Small intestine (tissue), 7 donors: Measurements from ENCODE around the gene LRRC18. TPM values are rescaled to one million over a fixed set of nuclear protein-coding genes. Genes with fewer than 3 reads are reported as not detected.

Experiments
- DNase-seq, 2 donors: peaks; one replicate each; pipeline versions ENCODE4 v3.0.0 to v3.0.0-alpha.2; 2013
- FAIRE-seq: peaks from 2 replicates; lab custom pipeline; 2012; peaks lifted over from hg19 to GRCh38; lab: Jason Lieb, UNC
- H3K27ac ChIP-seq, 3 donors: one replicate each; pipeline ENCODE4 v1.5.1; 2013; ENCODE audit warnings: low read length in 2 of 3, mild to moderate bottlenecking in 2 of 3, control low read depth in 1 of 3, inconsistent platforms in 1 of 3, low read depth in 1 of 3, moderate library complexity in 1 of 3
- H3K27me3 ChIP-seq, 3 donors: one replicate each; pipeline ENCODE4 v1.6.1; 2013; ENCODE audit warnings: low read length in 3 of 3, inconsistent platforms in 1 of 3; ENCODE audit not compliant: control insufficient read depth in 3 of 3, insufficient read depth in 3 of 3
- H3K36me3 ChIP-seq, 3 donors: one replicate each; pipeline ENCODE4 v1.6.1; 2013; ENCODE audit warnings: low read length in 3 of 3, inconsistent platforms in 1 of 3, low read depth in 1 of 3, mild to moderate bottlenecking in 1 of 3, moderate library complexity in 1 of 3; ENCODE audit not compliant: control insufficient read depth in 3 of 3, insufficient read depth in 2 of 3
- H3K4me1 ChIP-seq, 3 donors: one replicate each; pipeline ENCODE4 v1.6.1; 2013; ENCODE audit warnings: low read length in 2 of 3, inconsistent platforms in 1 of 3, low read depth in 1 of 3, mild to moderate bottlenecking in 1 of 3, moderate library complexity in 1 of 3; ENCODE audit not compliant: control insufficient read depth in 3 of 3, insufficient read depth in 2 of 3
- H3K4me3 ChIP-seq, 3 donors: one replicate each; pipeline ENCODE4 v1.5.1; 2013; ENCODE audit warnings: low read length in 3 of 3, control low read depth in 1 of 3, inconsistent platforms in 1 of 3, low read depth in 1 of 3, mild to moderate bottlenecking in 1 of 3, moderate library complexity in 1 of 3
- H3K9me3 ChIP-seq, 2 donors: one replicate each; pipeline ENCODE4 v1.6.1; 2013; ENCODE audit warnings: low read depth in 1 of 2, low read length in 1 of 2; ENCODE audit not compliant: control insufficient read depth in 2 of 2, insufficient read depth in 1 of 2
- WGBS, 3 donors: extraction: QIAGEN DNeasy Blood & Tissue Kit; methylation state at CpG; one replicate each; pipeline ENCODE4 v1.1.7; 2013; 5-methylcytosine and 5-hydroxymethylcytosine counted together
- polyA plus RNA-seq, 4 donors: library from polyadenylated mRNA; stranded (reverse) in 3 of 4; unstranded in 1 of 4; fragments of 200-250 nt in 3 of 4; fragments of 120-200 nt in 1 of 4; gene quantifications; one replicate each; pipeline versions ENCODE4 v1.2.1 to v1.2.3, GENCODE V29; 2013
- donor health status: healthy with polysubstance abuse.
- donor health status: control.
- donor health status: control.
- donor health status: Bipolar disorder and iron deficiency.
- donor health status: healthy.

Gene LRRC18
- polyA plus RNA-seq, 4 donors: 0.03 to 0.25 TPM; not detected in 2

GRCh38 chr10:48872234-48872633, 67.4 kb downstream of the LRRC18 start:
- DNase-seq (no peak), FAIRE-seq (no peak)
- no peaks in the 10 kb centered on the region for H3K27me3 ChIP-seq
- H3K27ac ChIP-seq: no peak overlapping the region
- H3K36me3 ChIP-seq: no peaks in the 10 kb centered on the region
- no peaks in the 10 kb centered on the region for H3K4me1 ChIP-seq
- H3K9me3 ChIP-seq: no peaks in the 10 kb centered on the region
- WGBS, 3 donors: 63 to 88% (median 84%) methylated on average over 1 of the region's 1 CpG
- H3K4me3 ChIP-seq: no peak overlapping the region

Other genes with a start within 250 kb of the LRRC18 start
- 1 to 10 TPM in 2 of 4 donors, under 1 TPM in 1, not detected in 1; 0.81 to 7.2 (median 2.4) TPM for gene VSTM4, start 175.7 kb upstream of the LRRC18 start, polyA plus RNA-seq
- not detected for gene FAM170B, start 194.2 kb upstream of the LRRC18 start, polyA plus RNA-seq
- gene TMEM273, start 248.6 kb upstream of the LRRC18 start, polyA plus RNA-seq: 10 to 100 TPM in 1 of 4 donors, 1 to 10 TPM in 3; 1.8 to 19.9 (median 3.4) TPM